ENCODE results near the gene NEBL.

NEBL gene

GRCh38 chr10:20922451-20922850, 25.3 kb upstream of the NEBL start:
- Histone ChIP-seq H3K9ac (ENCODE audit: low read length) (no peak overlapping the region), H3K27ac (ENCODE audit: low read depth, low read length) (no peak overlapping the region), H3K4me3 (ENCODE audit: low read depth in 1 of 2, low read length in 2 of 2) (no peak overlapping the region), H3K4me1 (ENCODE audit: insufficient read depth, low read length) (no peaks in the 10 kb centered on the region), H3K27me3 (ENCODE audit: control insufficient read depth in 1 of 2, insufficient read depth in 2 of 2, low read length in 2 of 2) (no peaks in the 10 kb centered on the region), H3K36me3 (ENCODE audit: insufficient read depth, low read length) (no peaks in the 10 kb centered on the region), H3K9me3 (ENCODE audit: low read length) (no peaks in the 10 kb centered on the region)

GRCh38 chr10:20922033-20922432, 24.9 kb upstream of the NEBL start:
- Histone ChIP-seq H3K27me3 (ENCODE audit: control insufficient read depth in 1 of 2, insufficient read depth in 2 of 2, low read length in 2 of 2) (no peaks in the 10 kb centered on the region), H3K36me3 (ENCODE audit: insufficient read depth, low read length) (no peaks in the 10 kb centered on the region), H3K9me3 (ENCODE audit: low read length) (no peaks in the 10 kb centered on the region), H3K9ac (ENCODE audit: low read length) (no peak overlapping the region), H3K27ac (ENCODE audit: low read depth, low read length) (no peak overlapping the region), H3K4me1 (ENCODE audit: insufficient read depth, low read length) (no peaks in the 10 kb centered on the region), H3K4me3 (ENCODE audit: low read depth in 1 of 2, low read length in 2 of 2) (no peak overlapping the region)

GRCh38 chr10:20920061-20920460, 22.9 kb upstream of the NEBL start:
- H3K4me1 ChIP-seq (ENCODE audit: insufficient read depth, low read length): no peaks in the 10 kb centered on the region
- no peak overlapping the region for H3K4me3 ChIP-seq (ENCODE audit: low read depth in 1 of 2, low read length in 2 of 2)
- no peak overlapping the region for H3K9ac ChIP-seq (ENCODE audit: low read length)
- no peak overlapping the region for H3K27ac ChIP-seq (ENCODE audit: low read depth, low read length)
- H3K9me3 ChIP-seq (ENCODE audit: low read length): no peaks in the 10 kb centered on the region
- H3K27me3 ChIP-seq (ENCODE audit: control insufficient read depth in 1 of 2, insufficient read depth in 2 of 2, low read length in 2 of 2): no peaks in the 10 kb centered on the region
- H3K36me3 ChIP-seq (ENCODE audit: insufficient read depth, low read length): no peaks in the 10 kb centered on the region

- H3K4me3 ChIP-seq (ENCODE audit: low read depth in 1 of 2, low read length in 2 of 2): no peak overlapping the region
- no peaks in the 10 kb centered on the region for H3K27me3 ChIP-seq (ENCODE audit: control insufficient read depth in 1 of 2, insufficient read depth in 2 of 2, low read length in 2 of 2)
- H3K9me3 ChIP-seq (ENCODE audit: low read length): no peaks in the 10 kb centered on the region
- H3K9ac ChIP-seq (ENCODE audit: low read length): no peak overlapping the region
- no peaks in the 10 kb centered on the region for H3K4me1 ChIP-seq (ENCODE audit: insufficient read depth, low read length)
- H3K36me3 ChIP-seq (ENCODE audit: insufficient read depth, low read length): no peaks in the 10 kb centered on the region
- no peak overlapping the region for H3K27ac ChIP-seq (ENCODE audit: low read depth, low read length)
Observed at GRCh38 chr10:20919481-20919880, 22.4 kb upstream of the NEBL start.

GRCh38 chr10:20916976-20917375, 19.9 kb upstream of the NEBL start:
- no peak overlapping the region for H3K27ac ChIP-seq (ENCODE audit: low read depth, low read length)
- H3K4me3 ChIP-seq (ENCODE audit: low read depth in 1 of 2, low read length in 2 of 2): no peak overlapping the region
- no peaks in the 10 kb centered on the region for H3K4me1 ChIP-seq (ENCODE audit: insufficient read depth, low read length)

GRCh38 chr10:20912969-20913368, 15.9 kb upstream of the NEBL start:
- Histone ChIP-seq H3K36me3 (ENCODE audit: insufficient read depth, low read length) (no peaks in the 10 kb centered on the region), H3K27me3 (ENCODE audit: control insufficient read depth in 1 of 2, insufficient read depth in 2 of 2, low read length in 2 of 2) (no peaks in the 10 kb centered on the region), H3K9ac (ENCODE audit: low read length) (no peak overlapping the region), H3K4me1 (ENCODE audit: insufficient read depth, low read length) (no peaks in the 10 kb centered on the region), H3K4me3 (ENCODE audit: low read depth in 1 of 2, low read length in 2 of 2) (no peak overlapping the region), H3K27ac (ENCODE audit: low read depth, low read length) (no peak overlapping the region), H3K9me3 (ENCODE audit: low read length) (no peaks in the 10 kb centered on the region)

More at GRCh38 chr10:20916976-20917375, 19.9 kb upstream of the NEBL start:
- Histone ChIP-seq H3K9me3 (ENCODE audit: low read length) (no peaks in the 10 kb centered on the region), H3K9ac (ENCODE audit: low read length) (no peak overlapping the region), H3K27me3 (ENCODE audit: control insufficient read depth in 1 of 2, insufficient read depth in 2 of 2, low read length in 2 of 2) (no peaks in the 10 kb centered on the region), H3K36me3 (ENCODE audit: insufficient read depth, low read length) (no peaks in the 10 kb centered on the region)

- H3K4me1 ChIP-seq (ENCODE audit: insufficient read depth, low read length): no peaks in the 10 kb centered on the region
- H3K36me3 ChIP-seq (ENCODE audit: insufficient read depth, low read length): no peaks in the 10 kb centered on the region
- H3K27ac ChIP-seq (ENCODE audit: low read depth, low read length): no peak overlapping the region
- H3K9me3 ChIP-seq (ENCODE audit: low read length): no peaks in the 10 kb centered on the region
- H3K27me3 ChIP-seq (ENCODE audit: control insufficient read depth in 1 of 2, insufficient read depth in 2 of 2, low read length in 2 of 2): no peaks in the 10 kb centered on the region
- H3K9ac ChIP-seq (ENCODE audit: low read length): no peak overlapping the region
- no peak overlapping the region for H3K4me3 ChIP-seq (ENCODE audit: low read depth in 1 of 2, low read length in 2 of 2)
Observed at GRCh38 chr10:20911626-20912025, 14.5 kb upstream of the NEBL start.

GRCh38 chr10:20909801-20910200, 12.7 kb upstream of the NEBL start:
- H3K36me3 ChIP-seq (ENCODE audit: insufficient read depth, low read length): no peaks in the 10 kb centered on the region
- no peak overlapping the region for H3K27ac ChIP-seq (ENCODE audit: low read depth, low read length)
- H3K9me3 ChIP-seq (ENCODE audit: low read length): no peaks in the 10 kb centered on the region
- no peaks in the 10 kb centered on the region for H3K27me3 ChIP-seq (ENCODE audit: control insufficient read depth in 1 of 2, insufficient read depth in 2 of 2, low read length in 2 of 2)
- no peaks in the 10 kb centered on the region for H3K4me1 ChIP-seq (ENCODE audit: insufficient read depth, low read length)
- H3K9ac ChIP-seq (ENCODE audit: low read length): no peak overlapping the region
- no peak overlapping the region for H3K4me3 ChIP-seq (ENCODE audit: low read depth in 1 of 2, low read length in 2 of 2)

GRCh38 chr10:20908391-20908790, 11.3 kb upstream of the NEBL start:
- H3K4me1 ChIP-seq (ENCODE audit: insufficient read depth, low read length): no peaks in the 10 kb centered on the region
- H3K9me3 ChIP-seq (ENCODE audit: low read length): no peaks in the 10 kb centered on the region
- no peak overlapping the region for H3K27ac ChIP-seq (ENCODE audit: low read depth, low read length)
- no peaks in the 10 kb centered on the region for H3K36me3 ChIP-seq (ENCODE audit: insufficient read depth, low read length)
- H3K27me3 ChIP-seq (ENCODE audit: control insufficient read depth in 1 of 2, insufficient read depth in 2 of 2, low read length in 2 of 2): no peaks in the 10 kb centered on the region
- H3K9ac ChIP-seq (ENCODE audit: low read length): no peak overlapping the region
- H3K4me3 ChIP-seq (ENCODE audit: low read depth in 1 of 2, low read length in 2 of 2): no peak overlapping the region

- Histone ChIP-seq H3K4me1 (ENCODE audit: insufficient read depth, low read length) (no peaks in the 10 kb centered on the region), H3K9me3 (ENCODE audit: low read length) (no peaks in the 10 kb centered on the region), H3K27ac (ENCODE audit: low read depth, low read length) (no peak overlapping the region), H3K9ac (ENCODE audit: low read length) (no peak overlapping the region), H3K36me3 (ENCODE audit: insufficient read depth, low read length) (no peaks in the 10 kb centered on the region), H3K27me3 (ENCODE audit: control insufficient read depth in 1 of 2, insufficient read depth in 2 of 2, low read length in 2 of 2) (no peaks in the 10 kb centered on the region), H3K4me3 (ENCODE audit: low read depth in 1 of 2, low read length in 2 of 2) (no peak overlapping the region)
Observed at GRCh38 chr10:20903635-20904390, 6.7 kb upstream of the NEBL start.

GRCh38 chr10:20901110-20901509, 4.0 kb upstream of the NEBL start:
- no peaks in the 10 kb centered on the region for H3K27me3 ChIP-seq (ENCODE audit: control insufficient read depth in 1 of 2, insufficient read depth in 2 of 2, low read length in 2 of 2)
- no peak overlapping the region for H3K4me3 ChIP-seq (ENCODE audit: low read depth in 1 of 2, low read length in 2 of 2)
- H3K9me3 ChIP-seq (ENCODE audit: low read length): no peaks in the 10 kb centered on the region
- H3K27ac ChIP-seq (ENCODE audit: low read depth, low read length): no peak overlapping the region
- no peak overlapping the region for H3K9ac ChIP-seq (ENCODE audit: low read length)
- H3K36me3 ChIP-seq (ENCODE audit: insufficient read depth, low read length): no peaks in the 10 kb centered on the region
- H3K4me1 ChIP-seq (ENCODE audit: insufficient read depth, low read length): no peaks in the 10 kb centered on the region

GRCh38 chr10:20898866-20899535, 1.9 kb upstream of the NEBL start:
- Histone ChIP-seq H3K4me3 (ENCODE audit: low read depth in 1 of 2, low read length in 2 of 2) (no peak overlapping the region), H3K36me3 (ENCODE audit: insufficient read depth, low read length) (no peaks in the 10 kb centered on the region), H3K9ac (ENCODE audit: low read length) (no peak overlapping the region), H3K27ac (ENCODE audit: low read depth, low read length) (no peak overlapping the region), H3K4me1 (ENCODE audit: insufficient read depth, low read length) (no peaks in the 10 kb centered on the region), H3K9me3 (ENCODE audit: low read length) (no peaks in the 10 kb centered on the region), H3K27me3 (ENCODE audit: control insufficient read depth in 1 of 2, insufficient read depth in 2 of 2, low read length in 2 of 2) (no peaks in the 10 kb centered on the region)

All from muscle layer of colon (tissue), 2 donors.